Renal pelvis (tissue), 12 donors: Measurements from ENCODE around the gene MINDY3. TPM values are rescaled to one million over a fixed set of nuclear protein-coding genes. Genes with fewer than 3 reads are reported as not detected.
"Not testable (repeated sequence)": the region's sequence is repeated elsewhere in the genome, so short reads cannot be mapped to it uniquely, and the experiment has no call there.

Source experiments
- DNase-seq: peaks from one replicate; pipeline ENCODE4 v3.0.0-alpha.2; 2013
- long read RNA-seq, 16 experiments: transcript quantifications; one replicate each; lab custom pipeline, GENCODE V29; 2026
- polyA plus RNA-seq, 3 donors: library from polyadenylated mRNA; unstranded; fragments of 120-200 nt; gene quantifications; one replicate each; pipeline ENCODE4 v1.2.1, GENCODE V29; 2013; ENCODE audit not compliant: insufficient read length in 3 of 3

Gene MINDY3
- 10 to 100 TPM; 36.7 to 48.9 (median 48.1) TPM for polyA plus RNA-seq
- long read RNA-seq, donor 1, transcript MINDY3-201 (15 exons, 2,381 nt): major isoform, 5 of 5 reads
- long read RNA-seq, donor 1, partial matches to known transcripts: 0 of 5 reads
- long read RNA-seq, donor 1, other reads (novel, unspliced or antisense): 0 of 5 reads
- long read RNA-seq, donor 2, transcript MINDY3-201 (15 exons, 2,381 nt): major isoform, 7 of 8 reads
- long read RNA-seq, donor 2, partial matches to known transcripts: 0 of 8 reads
- long read RNA-seq, donor 2, other reads (novel, unspliced or antisense): 0 of 8 reads
- long read RNA-seq, donor 3, transcript MINDY3-201 (15 exons, 2,381 nt): major isoform, 11 of 12 reads
- long read RNA-seq, donor 3, partial matches to known transcripts: 0 of 12 reads
- long read RNA-seq, donor 3, other reads (novel, unspliced or antisense): 0 of 12 reads
- long read RNA-seq, donor 4, transcript MINDY3-201 (15 exons, 2,381 nt): major isoform, 6 of 7 reads
- long read RNA-seq, donor 4, partial matches to known transcripts: 0 of 7 reads
- long read RNA-seq, donor 4, other reads (novel, unspliced or antisense): 0 of 7 reads
- long read RNA-seq, donor 5: 0 reads
- long read RNA-seq, donor 6, partial matches to known transcripts: 0 of 1 reads
- long read RNA-seq, donor 6, other reads (novel, unspliced or antisense): 0 of 1 reads
- long read RNA-seq, donor 7, transcript MINDY3-201 (15 exons, 2,381 nt): major isoform, 5 of 12 reads
- long read RNA-seq, donor 7, partial matches to known transcripts: 6 of 12 reads
- long read RNA-seq, donor 7, other reads (novel, unspliced or antisense): 0 of 12 reads
- long read RNA-seq, donor 8, partial matches to known transcripts: 0 of 5 reads
- long read RNA-seq, donor 8, other reads (novel, unspliced or antisense): 0 of 5 reads
- long read RNA-seq, donor 9, transcript MINDY3-201 (15 exons, 2,381 nt): major isoform, 5 of 7 reads
- long read RNA-seq, donor 9, partial matches to known transcripts: 0 of 7 reads
- long read RNA-seq, donor 9, other reads (novel, unspliced or antisense): 0 of 7 reads
- long read RNA-seq, donor 10, partial matches to known transcripts: 0 of 6 reads
- long read RNA-seq, donor 10, other reads (novel, unspliced or antisense): 0 of 6 reads
- long read RNA-seq, donor 11, transcript MINDY3-201 (15 exons, 2,381 nt): major isoform, 5 of 5 reads
- long read RNA-seq, donor 11, partial matches to known transcripts: 0 of 5 reads
- long read RNA-seq, donor 11, other reads (novel, unspliced or antisense): 0 of 5 reads
- long read RNA-seq, donor 12, partial matches to known transcripts: 5 of 15 reads
- long read RNA-seq, donor 12, other reads (novel, unspliced or antisense): 0 of 15 reads
- long read RNA-seq, donor 13, partial matches to known transcripts: 0 of 3 reads
- long read RNA-seq, donor 13, other reads (novel, unspliced or antisense): 0 of 3 reads
- long read RNA-seq, donor 14: 0 reads
- long read RNA-seq, donor 15, transcript MINDY3-201 (15 exons, 2,381 nt): major isoform, 5 of 6 reads
- long read RNA-seq, donor 15, partial matches to known transcripts: 0 of 6 reads
- long read RNA-seq, donor 15, other reads (novel, unspliced or antisense): 0 of 6 reads
- long read RNA-seq, donor 16, transcript MINDY3-201 (15 exons, 2,381 nt): major isoform, 8 of 9 reads
- long read RNA-seq, donor 16, partial matches to known transcripts: 0 of 9 reads
- long read RNA-seq, donor 16, other reads (novel, unspliced or antisense): 0 of 9 reads

GRCh38 chr10:15859906-15860691 lies at the start of gene MINDY3:
Gene MINDY3, minus strand, starts transcription at chr10:15860507. Its CDS starts 208 bp downstream, at chr10:15860299.
- peak; percentile 89 for DNase-seq

- DNase-seq: no peak
Observed at GRCh38 chr10:15901889-15902288, 41.6 kb upstream of the MINDY3 start.

GRCh38 chr10:15898046-15898445 lies 37.7 kb upstream of the MINDY3 start:
- DNase-seq: no peak

GRCh38 chr10:15897287-15897686 lies 37.0 kb upstream of the MINDY3 start:
- no peak for DNase-seq

GRCh38 chr10:15896654-15897053 lies 36.3 kb upstream of the MINDY3 start:
- no peak for DNase-seq

- DNase-seq: no peak
Observed at GRCh38 chr10:15884447-15884846, 24.1 kb upstream of the MINDY3 start.

GRCh38 chr10:15881542-15881941 lies 21.2 kb upstream of the MINDY3 start:
- no peak for DNase-seq

GRCh38 chr10:15879663-15880062 lies 19.4 kb upstream of the MINDY3 start:
- no peak for DNase-seq

DNA sequence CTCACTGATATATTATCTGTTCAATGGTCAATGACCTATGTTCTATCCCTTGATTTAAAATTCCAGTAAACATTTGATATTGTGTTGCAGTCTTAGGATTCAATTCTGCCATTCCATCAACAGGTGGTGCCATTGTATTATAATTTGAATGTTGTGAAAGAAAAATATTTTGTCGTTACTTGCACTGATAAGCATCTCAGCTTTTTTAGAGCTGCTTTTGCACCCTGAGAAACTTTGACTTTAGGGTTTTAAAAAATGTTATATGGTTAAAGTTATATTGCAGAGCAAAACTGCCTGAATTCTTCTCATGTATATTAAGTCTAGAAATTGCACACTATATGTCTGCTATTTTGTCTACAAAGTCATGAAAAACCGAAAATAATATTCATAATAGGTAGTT lies 18.8 kb upstream of the MINDY3 start:
- peak; percentile 42 for DNase-seq

- no peak for DNase-seq
Observed at GRCh38 chr10:15877836-15878576, 17.7 kb upstream of the MINDY3 start.

- not testable (repeated sequence) for DNase-seq
Observed at GRCh38 chr10:15876274-15876673, 16.0 kb upstream of the MINDY3 start.

DNA sequence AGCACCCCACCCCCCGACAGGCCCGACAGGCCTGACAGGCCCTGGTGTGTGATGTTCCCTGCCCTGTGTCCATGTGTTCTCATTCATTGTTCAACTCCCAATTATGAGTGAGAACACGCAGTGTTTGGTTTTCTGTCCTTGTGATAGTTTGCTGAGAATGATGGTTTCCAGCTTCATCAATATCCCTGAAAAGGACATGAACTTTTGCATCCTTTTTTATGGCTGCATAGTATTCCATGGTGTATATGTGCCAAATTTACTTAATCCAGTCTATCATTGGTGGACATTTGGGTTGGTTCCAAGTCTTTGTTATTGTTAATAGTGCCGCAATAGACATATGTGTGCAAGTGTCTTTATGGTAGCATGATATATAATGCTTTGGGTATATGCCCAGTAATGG lies 12.3 kb upstream of the MINDY3 start:
- not testable (repeated sequence) for DNase-seq

GRCh38 chr10:15871823-15872222 lies 11.5 kb upstream of the MINDY3 start:
- DNase-seq: no peak

DNA sequence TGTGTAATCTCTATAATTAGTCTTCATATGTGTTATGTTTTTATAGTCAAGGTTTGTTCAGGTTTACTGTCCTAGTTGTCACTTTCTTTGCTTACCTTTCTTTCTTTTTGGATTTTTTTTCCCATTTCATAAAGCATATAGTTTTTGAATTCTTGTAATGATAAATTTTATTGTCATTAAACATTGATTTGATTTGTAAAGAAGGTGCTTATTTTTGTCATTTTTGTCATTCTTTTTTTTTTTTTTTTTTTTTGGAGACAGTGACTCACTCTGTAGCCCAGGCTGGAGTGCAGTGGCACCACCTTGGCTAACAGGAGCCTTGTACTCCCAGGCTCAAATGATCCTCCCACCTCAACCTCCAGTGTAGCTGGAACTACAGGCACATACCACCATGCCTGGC lies 9.6 kb upstream of the MINDY3 start:
- no peak for DNase-seq

- no peak for DNase-seq
Observed at GRCh38 chr10:15868006-15868405, 7.7 kb upstream of the MINDY3 start.

DNA sequence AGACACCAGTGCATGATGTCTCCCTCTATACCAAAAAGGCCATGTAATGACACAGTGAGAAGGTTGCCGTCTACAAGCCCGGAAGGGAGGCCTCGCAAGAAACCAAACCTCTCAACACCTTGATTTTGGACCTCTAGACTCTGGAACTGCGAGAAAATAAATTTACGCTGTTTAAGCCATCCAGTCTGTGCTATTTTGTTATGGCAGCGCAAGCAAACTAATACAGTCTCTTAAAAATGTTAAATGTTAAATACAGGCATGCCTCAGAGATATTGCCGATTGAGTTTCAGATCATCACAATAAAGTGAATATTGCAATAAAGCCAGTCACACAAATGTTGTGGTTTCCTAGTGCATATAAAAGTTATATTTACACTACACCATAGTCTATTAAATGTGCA lies 5.0 kb upstream of the MINDY3 start:
- DNase-seq: no peak

DNA sequence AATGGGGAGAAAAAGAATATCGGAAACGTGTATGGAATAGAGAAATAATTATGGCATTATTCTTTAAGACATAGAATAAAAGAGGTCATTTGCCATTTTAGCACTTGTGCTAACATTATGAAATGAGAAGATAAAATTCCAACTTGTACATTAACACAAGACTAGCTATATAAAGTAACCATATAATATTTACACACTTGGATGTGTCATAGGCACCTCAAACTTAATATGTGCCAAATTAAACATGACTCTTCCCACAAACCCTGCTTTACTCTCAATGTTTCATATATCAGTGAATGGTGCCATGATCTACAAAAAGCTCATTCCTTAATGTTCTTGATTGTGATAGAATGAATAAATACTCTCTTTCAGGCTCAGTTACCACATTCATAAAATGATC lies 4.1 kb upstream of the MINDY3 start:
- DNase-seq: no peak

DNA sequence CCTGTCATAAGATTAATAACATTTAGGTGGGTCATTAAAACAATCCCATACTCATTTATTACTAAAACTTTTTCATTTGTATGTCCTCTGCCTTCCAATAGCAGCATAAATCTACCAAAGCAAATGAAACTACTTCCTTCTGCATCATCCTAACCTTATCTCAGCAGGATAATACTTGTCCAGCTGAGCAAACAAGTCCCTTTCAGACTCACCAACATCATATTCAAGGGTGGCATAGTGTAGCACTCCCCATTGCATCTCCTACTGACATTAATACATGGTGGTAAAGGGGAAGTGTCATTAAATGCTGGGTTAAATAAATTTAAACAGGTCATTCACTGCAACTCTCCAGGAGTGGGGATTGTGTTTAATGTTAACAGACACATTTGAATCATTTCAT lies 3.4 kb upstream of the MINDY3 start:
- DNase-seq: no peak

DNA sequence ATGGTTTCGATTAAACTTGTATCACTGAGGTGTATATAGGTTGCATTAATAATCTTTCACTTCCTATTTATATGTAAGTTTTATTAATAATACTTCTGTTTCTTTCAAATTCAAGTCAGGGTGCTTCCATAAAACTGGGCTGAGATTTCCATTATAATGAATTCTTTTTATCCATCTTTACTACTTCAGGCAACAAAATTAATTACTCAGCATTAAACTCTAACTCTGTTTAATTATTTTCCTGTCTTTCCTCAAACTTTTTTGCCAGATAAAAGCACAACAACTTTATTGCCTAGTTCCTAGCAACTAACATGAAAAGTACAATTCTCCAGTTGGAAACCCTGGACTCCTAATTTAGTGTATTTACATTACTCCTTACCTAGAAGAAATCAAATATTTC lies 3.0 kb upstream of the MINDY3 start:
- DNase-seq: no peak
